IMR-90 (cell line): ENCODE data around the gene RAB3C. TPM values are rescaled to one million over a fixed set of nuclear protein-coding genes. Genes with fewer than 3 reads are reported as not detected.

Experiments used
- ATAC-seq: fragments of 200-7000 bp; cut with Tn5 transposase; 2 replicates; pipeline ENCODE4 v1.9.1; 2020; ENCODE audit warnings: low read depth, mild to moderate bottlenecking, moderate library complexity
- BruUV-seq: library from RNA; stranded (reverse); fragments of 400-500 nt; replicated peaks from 2 replicates; lab custom pipeline; 2021; lab: Mats Ljungman, UMichigan
- CTCF ChIA-PET: fragments of 300-600 bp; formaldehyde crosslinking; extraction: SDS; loops from one replicate; lab custom pipeline; 2021; ENCODE audit warnings: antibody characterized with exemption; lab: Yijun Ruan, JAX
- POLR2A ChIA-PET: fragments of 300-600 bp; sonication (Branson Sonifier 250); formaldehyde crosslinking; loops from one replicate; lab custom pipeline; 2022; ENCODE audit warnings: antibody characterized with exemption; ENCODE audit not compliant: unreplicated experiment; lab: Charles Lee
- DNase-seq: peaks from one replicate; pipeline ENCODE4 v3.0.0; 2013
- H2AFZ ChIP-seq: replicated peaks from 2 replicates; pipeline ENCODE3; 2013; ENCODE audit warnings: low read length, mild to moderate bottlenecking; ENCODE audit not compliant: poor library complexity
- H2AK5ac ChIP-seq: 2 replicates; pipeline ENCODE4 v1.6.1; 2013; ENCODE audit warnings: low read depth, low read length, inconsistent platforms
- H2AK9ac ChIP-seq: replicated peaks from 2 replicates; pipeline ENCODE3; 2013; ENCODE audit warnings: mild to moderate bottlenecking, low read depth, low read length, moderate library complexity; ENCODE audit not compliant: poor library complexity
- H2BK120ac ChIP-seq: 2 replicates; pipeline ENCODE4 v1.6.1; 2013; ENCODE audit warnings: low read depth, low read length, inconsistent platforms
- H2BK15ac ChIP-seq: 3 replicates; pipeline ENCODE4 v1.6.1; 2013; ENCODE audit warnings: low read depth, low read length, inconsistent platforms
- H2BK20ac ChIP-seq: 2 replicates; pipeline ENCODE4 v1.6.1; 2013; ENCODE audit warnings: low read depth, mild to moderate bottlenecking, inconsistent platforms, low read length, moderate library complexity
- H2BK5ac ChIP-seq: 2 replicates; pipeline ENCODE4 v1.6.1; 2013; ENCODE audit warnings: mild to moderate bottlenecking, low read depth, low read length, inconsistent platforms; ENCODE audit not compliant: poor library complexity, severe bottlenecking
- H3K14ac ChIP-seq: replicated peaks from 2 replicates; pipeline ENCODE4 v1.6.1; 2013; ENCODE audit warnings: low read depth, low read length, inconsistent platforms
- H3K18ac ChIP-seq: 2 replicates; pipeline ENCODE4 v1.6.1; 2013; ENCODE audit warnings: low read depth, low read length, control low read depth
- H3K23ac ChIP-seq: 2 replicates; pipeline ENCODE4 v1.6.1; 2013; ENCODE audit warnings: low read depth, low read length, inconsistent platforms
- H3K27ac ChIP-seq: 2 replicates; pipeline ENCODE4 v1.5.1; 2013; ENCODE audit warnings: mild to moderate bottlenecking, control low read depth, low read length; ENCODE audit not compliant: insufficient read depth
- H3K27me3 ChIP-seq: 2 replicates; pipeline ENCODE4 v1.6.1; 2013; ENCODE audit warnings: low read length; ENCODE audit not compliant: control insufficient read depth, insufficient read depth
- H3K36me3 ChIP-seq: 2 replicates; pipeline ENCODE4 v1.6.1; 2013; ENCODE audit warnings: low read length, mixed read lengths; ENCODE audit not compliant: control insufficient read depth, insufficient read depth
- H3K4ac ChIP-seq: 2 replicates; pipeline ENCODE4 v1.6.1; 2013; ENCODE audit warnings: low read depth, low read length, inconsistent platforms
- H3K4me1 ChIP-seq: 2 replicates; pipeline ENCODE4 v1.6.1; 2013; ENCODE audit warnings: low read length, mixed read lengths; ENCODE audit not compliant: control insufficient read depth, insufficient read depth
- H3K4me2 ChIP-seq: 2 replicates; pipeline ENCODE4 v1.6.1; 2013; ENCODE audit warnings: low read depth, mild to moderate bottlenecking, control low read depth, low read length, moderate library complexity
- H3K4me3 ChIP-seq: 2 replicates; pipeline ENCODE4 v1.5.1; 2013; ENCODE audit warnings: low read depth, mild to moderate bottlenecking, control low read depth, low read length, moderate library complexity; ENCODE audit not compliant: insufficient read depth
- H3K56ac ChIP-seq: 2 replicates; pipeline ENCODE4 v1.6.1; 2013; ENCODE audit warnings: low read length, inconsistent platforms; ENCODE audit not compliant: insufficient read depth; ENCODE audit errors: extremely low read depth
- H3K79me1 ChIP-seq, 2 experiments: 2 replicates each; pipeline ENCODE4 v1.6.1; 2013; ENCODE audit warnings: low read length in 2 of 2, inconsistent platforms in 1 of 2, low read depth in 1 of 2
- H3K9ac ChIP-seq: 2 replicates; pipeline ENCODE4 v1.6.1; 2013; ENCODE audit warnings: low read depth, low read length, control low read depth
- H3K9me1 ChIP-seq: 2 replicates; pipeline ENCODE4 v1.6.1; 2013; ENCODE audit warnings: low read length, inconsistent platforms; ENCODE audit not compliant: insufficient read depth
- H3K9me3 ChIP-seq: 2 replicates; pipeline ENCODE4 v1.6.1; 2013; ENCODE audit warnings: low read length; ENCODE audit not compliant: control insufficient read depth, insufficient read depth
- H4K20me1 ChIP-seq: 2 replicates; pipeline ENCODE4 v1.6.1; 2013; ENCODE audit warnings: low read length, inconsistent platforms; ENCODE audit not compliant: insufficient read depth
- H4K5ac ChIP-seq: 2 replicates; pipeline ENCODE4 v1.6.1; 2013; ENCODE audit warnings: mild to moderate bottlenecking, low read depth, low read length, control low read depth
- H4K8ac ChIP-seq, 2 experiments: 2 replicates each; pipeline ENCODE4 v1.6.1; 2013; ENCODE audit warnings: low read depth in 2 of 2, low read length in 2 of 2, control low read depth in 1 of 2, inconsistent platforms in 1 of 2
- H4K91ac ChIP-seq: 2 replicates; pipeline ENCODE4 v1.6.1; 2013; ENCODE audit warnings: low read depth, low read length, inconsistent platforms; ENCODE audit not compliant: insufficient read depth
- BHLHE40 ChIP-seq: fragments of 150-350 bp; IDR thresholded peaks from 2 replicates; pipeline ENCODE4 v1.6.1; 2016; ENCODE audit warnings: mild to moderate bottlenecking, low read depth, low read length
- NFE2L2 ChIP-seq: fragments of 150-350 bp; IDR thresholded peaks from 2 replicates; pipeline ENCODE4 v1.6.1; 2016; ENCODE audit warnings: low read depth, mild to moderate bottlenecking, low read length
- RFX5 ChIP-seq: IDR thresholded peaks from 2 replicates; pipeline ENCODE4 v1.8.0; 2012; ENCODE audit warnings: low read depth, mild to moderate bottlenecking, low read length, moderate library complexity
- WGBS, 2 experiments: methylation state at CpG; one replicate each; pipeline versions ENCODE4 v1.1.5 to v1.1.7; 2013; ENCODE audit warnings: missing lambda C conversion rate in 2 of 2; ENCODE audit not compliant: insufficient read length in 1 of 2; ENCODE audit errors: extremely low coverage in 2 of 2; 5-methylcytosine and 5-hydroxymethylcytosine counted together
- dilution Hi-C: fragments of 300-500 bp; cut with HindIII; formaldehyde crosslinking; loops from one replicate; pipeline ENCODE4 v1.14.3; 2018; ENCODE audit warnings: low sequenced_read_pairs; ENCODE audit not compliant: unreplicated experiment
- in situ Hi-C: fragments of 300-500 bp; cut with MboI; formaldehyde crosslinking; loops from 3 replicates; pipeline ENCODE4 v1.14.3; 2019; ENCODE audit warnings: low sequenced_read_pairs, inconsistent platforms, mixed read lengths
- intact Hi-C: fragments of 100-400 bp; cut with micrococcal nuclease; formaldehyde crosslinking; loops from 2 replicates; pipeline ENCODE4 v1.10.0; 2022
- polyA plus RNA-seq, 3 experiments: library from polyadenylated mRNA; depleted of rRNA; stranded (reverse); fragments of >200 nt; gene quantifications; 2 replicates each; pipeline ENCODE4 v1.2.3, GENCODE V29; 2012; ENCODE audit warnings: low replicate concordance in 1 of 3
- total RNA-seq: library from RNA; depleted of rRNA; stranded (reverse); fragments of >200 nt; gene quantifications from 2 replicates; pipeline ENCODE4 v1.2.3, GENCODE V29; 2012
- TF ChIP-seq, protein P1 (sequence below): fragments of 150-350 bp; IDR thresholded peaks from 2 replicates; pipeline ENCODE4 v1.6.1; 2016; ENCODE audit warnings: low read depth, mild to moderate bottlenecking, low read length, moderate library complexity, borderline replicate concordance

The RAB3C gene
- total and polyA plus RNA-seq, 2 of the 4 experiments (the other 2 are of a cell fraction) = not detected

DNA sequence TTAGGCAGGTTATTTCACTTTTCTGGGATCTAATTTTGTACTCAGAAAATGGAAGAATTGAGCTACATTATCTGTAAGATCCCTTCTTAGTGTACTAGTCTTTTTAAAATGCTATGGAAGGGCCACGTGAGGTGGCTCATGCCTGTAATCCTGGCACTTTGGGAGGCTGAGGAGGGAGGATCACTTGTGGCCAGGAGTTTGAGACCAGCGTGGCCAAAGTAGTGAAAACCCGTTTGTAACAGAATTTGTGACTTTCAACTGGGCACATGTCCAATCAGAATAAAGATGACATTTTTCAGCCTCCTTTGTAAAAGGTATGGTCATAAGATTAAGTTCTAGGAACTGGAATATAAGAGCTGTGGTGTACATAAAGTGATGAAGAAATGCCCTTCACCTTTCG is 3.1 kb upstream of the RAB3C start:
- no peak for ATAC-seq
- H2BK120ac ChIP-seq = no peak overlapping the region
- no peaks in the 10 kb centered on the region for H3K9me3 ChIP-seq
- dilution Hi-C loops = no loop called here
- H3K56ac ChIP-seq = no peak overlapping the region
- H3K9ac ChIP-seq = no peak overlapping the region
- 0 out of 2 replicates have a peak, but pooled peaks cover 5% of the 10 kb centered on the region for H3K9me1 ChIP-seq
- no peak overlapping the region for H3K14ac ChIP-seq
- no peaks in the 10 kb centered on the region for H3K27me3 ChIP-seq
- no peak overlapping the region for H4K8ac ChIP-seq
- no peak overlapping the region for H4K91ac ChIP-seq
- no peak overlapping the region for H2BK20ac ChIP-seq
- no peak overlapping the region for H2BK5ac ChIP-seq
- BruUV-seq = no TSS peak
- no peak overlapping the region for H3K4me3 ChIP-seq
- DNase-seq = no peak
- H2AK9ac ChIP-seq = no peak overlapping the region
- WGBS, 2 experiments = 40% methylated on average over 1 of the region's 4 CpGs; no CpG with 5 or more reads in 1 of the 2 experiments
- no peak overlapping the region for H3K4me2 ChIP-seq
- no peak overlapping the region for H3K4ac ChIP-seq
- H3K18ac ChIP-seq = no peak overlapping the region
- H3K23ac ChIP-seq = no peak overlapping the region
- no peak overlapping the region for H2AK5ac ChIP-seq
- no peaks in the 10 kb centered on the region for H3K4me1 ChIP-seq
- no peak overlapping the region for H4K5ac ChIP-seq
- H4K20me1 ChIP-seq = no peaks in the 10 kb centered on the region
- H2BK15ac ChIP-seq = no peak overlapping the region
- H3K36me3 ChIP-seq = no peaks in the 10 kb centered on the region
- H2AFZ ChIP-seq = no peak overlapping the region
- ChIA-PET POLR2A (interaction anchor here (0.6 kb wide), 1 partner anchor 46 kb away, joined by 3 read pairs; no protein-coding TSS in a partner anchor), CTCF (no interaction called here)
- intact Hi-C loops = no loop called here
- in situ Hi-C loops = no loop called here
- H3K27ac ChIP-seq = no peak overlapping the region
- TF ChIP-seq BHLHE40 = no peak
- TF ChIP-seq, protein P1, sequence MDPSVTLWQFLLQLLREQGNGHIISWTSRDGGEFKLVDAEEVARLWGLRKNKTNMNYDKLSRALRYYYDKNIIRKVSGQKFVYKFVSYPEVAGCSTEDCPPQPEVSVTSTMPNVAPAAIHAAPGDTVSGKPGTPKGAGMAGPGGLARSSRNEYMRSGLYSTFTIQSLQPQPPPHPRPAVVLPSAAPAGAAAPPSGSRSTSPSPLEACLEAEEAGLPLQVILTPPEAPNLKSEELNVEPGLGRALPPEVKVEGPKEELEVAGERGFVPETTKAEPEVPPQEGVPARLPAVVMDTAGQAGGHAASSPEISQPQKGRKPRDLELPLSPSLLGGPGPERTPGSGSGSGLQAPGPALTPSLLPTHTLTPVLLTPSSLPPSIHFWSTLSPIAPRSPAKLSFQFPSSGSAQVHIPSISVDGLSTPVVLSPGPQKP = no peak
- no peak for TF ChIP-seq RFX5
- TF ChIP-seq NFE2L2 = no peak
- no peaks in the 10 kb centered on the region for H3K79me1 ChIP-seq
